ENCODE results near the gene CCL25. TPM values are rescaled to one million over a fixed set of nuclear protein-coding genes. Genes with fewer than 3 reads are reported as not detected.
"Not testable (repeated sequence)": the region's sequence is repeated elsewhere in the genome, so short reads cannot be mapped to it uniquely, and the experiment has no call there.

Gene CCL25
- polyA plus RNA-seq, 5 donors: 0.36 to 0.65 (median 0.41) TPM; not detected in 1

GRCh38 chr19:8085598-8086408 is 33.2 kb downstream of the CCL25 start:
- DNase-seq: no peak

GRCh38 chr19:8086849-8087248 is 34.3 kb downstream of the CCL25 start:
- DNase-seq: no peak

GRCh38 chr19:8087876-8088275 is 35.3 kb downstream of the CCL25 start:
- DNase-seq: no peak

GRCh38 chr19:8088752-8089663 is 36.4 kb downstream of the CCL25 start:
- DNase-seq: no peak

- no peak for DNase-seq
Measured at GRCh38 chr19:8089664-8090601, 37.4 kb downstream of the CCL25 start.

- no peak for DNase-seq
Measured at GRCh38 chr19:8090950-8091349, 38.4 kb downstream of the CCL25 start.

- DNase-seq: no peak
Measured at GRCh38 chr19:8093740-8094139, 41.2 kb downstream of the CCL25 start.

- no peak for DNase-seq
Measured at GRCh38 chr19:8094336-8094735, 41.8 kb downstream of the CCL25 start.

GRCh38 chr19:8095354-8095886 is 42.9 kb downstream of the CCL25 start:
- DNase-seq: no peak

- DNase-seq: no peak
Measured at GRCh38 chr19:8096071-8096470, 43.5 kb downstream of the CCL25 start.

GRCh38 chr19:8097198-8097597 is 44.6 kb downstream of the CCL25 start:
- no peak for DNase-seq

- no peak for DNase-seq
Measured at GRCh38 chr19:8097681-8098567, 45.4 kb downstream of the CCL25 start.

- no peak for DNase-seq
Measured at GRCh38 chr19:8101311-8101710, 48.8 kb downstream of the CCL25 start.

GRCh38 chr19:8101910-8102309 is 49.4 kb downstream of the CCL25 start:
- DNase-seq: not testable (repeated sequence)

- no peak for DNase-seq
Measured at GRCh38 chr19:8105471-8105870, 52.9 kb downstream of the CCL25 start.

GRCh38 chr19:8107301-8107903 is 54.8 kb downstream of the CCL25 start:
- no peak for DNase-seq

GRCh38 chr19:8108560-8109445 is 56.2 kb downstream of the CCL25 start:
- no peak for DNase-seq

- no peak for DNase-seq
Measured at GRCh38 chr19:8109455-8109854, 56.9 kb downstream of the CCL25 start.

Data from right lung (tissue), 5 donors.